AG04450 (cell line): Measurements from ENCODE around the gene ARHGEF17. TPM values are rescaled to one million over a fixed set of nuclear protein-coding genes. Genes with fewer than 3 reads are reported as not detected.

Experiments
- CTCF ChIA-PET: fragments of 300-600, 350-600 bp; formaldehyde crosslinking; extraction: SDS; loops from one replicate; lab custom pipeline; 2022; ENCODE audit warnings: antibody characterized with exemption, inconsistent platforms; lab: Charles Lee
- POLR2A ChIA-PET: fragments of 350-600 bp; formaldehyde crosslinking; extraction: SDS; loops from one replicate; lab custom pipeline; 2021; ENCODE audit warnings: antibody characterized with exemption, inconsistent platforms; lab: Yijun Ruan, JAX
- DNase-seq: peaks from one replicate; pipeline ENCODE4 v3.0.0-alpha.2; 2011; ENCODE audit warnings: low read depth, low spot score
- H3K27ac ChIP-seq: one replicate; pipeline ENCODE4 v1.5.1; 2012; ENCODE audit warnings: low read depth, low read length, control low read depth
- H3K27me3 ChIP-seq: one replicate; pipeline ENCODE4 v1.6.0; 2012; ENCODE audit warnings: low read length; ENCODE audit not compliant: control insufficient read depth, insufficient read depth
- H3K4me3 ChIP-seq: 2 replicates; pipeline ENCODE4 v1.5.1; 2011; ENCODE audit warnings: mild to moderate bottlenecking, low read depth, low read length, control low read depth
- H3K9me3 ChIP-seq: 2 replicates; pipeline ENCODE4 v1.5.1; 2012; ENCODE audit warnings: low read length; ENCODE audit not compliant: control insufficient read depth, insufficient read depth
- polyA plus RNA-seq: library from polyadenylated mRNA; depleted of rRNA; stranded (reverse); fragments of >200 nt; gene quantifications from 2 replicates; pipeline ENCODE4 v1.2.3, GENCODE V29; 2011
- TF ChIP-seq, protein P1 (sequence below): IDR thresholded peaks from 2 replicates; pipeline ENCODE4 v1.5.1; 2011; ENCODE audit warnings: low read depth, low read length, control low read depth, inconsistent platforms

ARHGEF17 gene
- polyA plus RNA-seq, 1 experiment = 30.6 TPM

DNA sequence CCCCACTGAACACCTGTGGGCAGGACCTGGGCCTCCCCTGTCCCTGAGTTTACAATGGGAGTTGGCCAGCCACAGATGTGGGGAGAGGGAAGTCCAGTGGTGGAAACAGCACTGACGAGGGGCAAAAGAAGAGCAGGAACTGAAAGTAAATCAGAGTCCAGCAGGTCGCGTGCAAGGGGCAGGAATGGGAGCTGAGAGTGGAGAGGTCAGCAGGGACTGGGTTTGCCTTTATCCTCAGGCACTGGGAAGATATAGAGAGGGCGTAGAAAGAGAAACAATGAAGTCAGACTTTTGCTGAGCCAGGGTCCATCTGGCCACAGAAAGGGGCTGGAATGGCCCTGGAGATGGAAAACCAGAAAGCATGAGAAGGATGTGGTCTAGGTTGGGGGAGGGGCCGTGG is 27.4 kb upstream of the ARHGEF17 start:
- Histone ChIP-seq H3K4me3 (no peak overlapping the region), H3K9me3 (no peaks in the 10 kb centered on the region), H3K27ac (no peak overlapping the region), H3K27me3 (peaks cover 25% of the 10 kb centered on the region)
- CTCF ChIA-PET = interaction anchor here (1.0 to 1.5 kb wide), 2 partner anchors 9 to 38 kb away, joined by 5 to 7 read pairs; no protein-coding TSS in a partner anchor
- POLR2A ChIA-PET = interaction anchor here (0.7 kb wide), 1 partner anchor 100 kb away, joined by 3 read pairs; no protein-coding TSS in a partner anchor
- TF ChIP-seq, protein P1, sequence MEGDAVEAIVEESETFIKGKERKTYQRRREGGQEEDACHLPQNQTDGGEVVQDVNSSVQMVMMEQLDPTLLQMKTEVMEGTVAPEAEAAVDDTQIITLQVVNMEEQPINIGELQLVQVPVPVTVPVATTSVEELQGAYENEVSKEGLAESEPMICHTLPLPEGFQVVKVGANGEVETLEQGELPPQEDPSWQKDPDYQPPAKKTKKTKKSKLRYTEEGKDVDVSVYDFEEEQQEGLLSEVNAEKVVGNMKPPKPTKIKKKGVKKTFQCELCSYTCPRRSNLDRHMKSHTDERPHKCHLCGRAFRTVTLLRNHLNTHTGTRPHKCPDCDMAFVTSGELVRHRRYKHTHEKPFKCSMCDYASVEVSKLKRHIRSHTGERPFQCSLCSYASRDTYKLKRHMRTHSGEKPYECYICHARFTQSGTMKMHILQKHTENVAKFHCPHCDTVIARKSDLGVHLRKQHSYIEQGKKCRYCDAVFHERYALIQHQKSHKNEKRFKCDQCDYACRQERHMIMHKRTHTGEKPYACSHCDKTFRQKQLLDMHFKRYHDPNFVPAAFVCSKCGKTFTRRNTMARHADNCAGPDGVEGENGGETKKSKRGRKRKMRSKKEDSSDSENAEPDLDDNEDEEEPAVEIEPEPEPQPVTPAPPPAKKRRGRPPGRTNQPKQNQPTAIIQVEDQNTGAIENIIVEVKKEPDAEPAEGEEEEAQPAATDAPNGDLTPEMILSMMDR = no peak
- no peak for DNase-seq

- DNase-seq = no peak
- Histone ChIP-seq H3K4me3 (no peak overlapping the region), H3K27me3 (peaks cover 22% of the 10 kb centered on the region), H3K27ac (no peak overlapping the region), H3K9me3 (no peaks in the 10 kb centered on the region)
- TF ChIP-seq, protein P1 = no peak
- CTCF ChIA-PET = interaction anchor here (1.5 kb wide), 1 partner anchor 8 kb away, joined by 7 read pairs; no protein-coding TSS in a partner anchor
- POLR2A ChIA-PET = no interaction called here
Observed at GRCh38 chr11:73281201-73281741, 26.8 kb upstream of the ARHGEF17 start.

GRCh38 chr11:73281796-73282660 is 26.0 kb upstream of the ARHGEF17 start:
- H3K9me3 ChIP-seq = no peaks in the 10 kb centered on the region
- TF ChIP-seq, protein P1 = no peak
- H3K27ac ChIP-seq = no peak overlapping the region
- no peak for DNase-seq
- CTCF ChIA-PET = interaction anchor here (0.7 to 2.8 kb wide), 2 partner anchors 13 to 104 kb away, joined by 5 to 8 read pairs; no protein-coding TSS in a partner anchor
- POLR2A ChIA-PET = no interaction called here
- no peak overlapping the region for H3K4me3 ChIP-seq
- peaks cover 22% of the 10 kb centered on the region for H3K27me3 ChIP-seq

- Histone ChIP-seq H3K4me3 (no peak overlapping the region), H3K27me3 (peaks cover 16% of the 10 kb centered on the region), H3K9me3 (no peaks in the 10 kb centered on the region), H3K27ac (no peak overlapping the region)
- ChIA-PET CTCF (interaction anchor here (2.8 kb wide), 1 partner anchor 12 kb away, joined by 8 read pairs; no protein-coding TSS in a partner anchor), POLR2A (no interaction called here)
- DNase-seq = no peak
- TF ChIP-seq, protein P1 = no peak
Observed at GRCh38 chr11:73283276-73284000, 24.6 kb upstream of the ARHGEF17 start.
